ENCODE results near the gene NDUFA7.

NDUFA7 gene

GRCh38 chr19:8262431-8262830 lies 58.7 kb downstream of the NDUFA7 start:
- DNase-seq (ENCODE audit: low spot score), result no peak

GRCh38 chr19:8261881-8262280 lies 59.3 kb downstream of the NDUFA7 start:
- DNase-seq (ENCODE audit: low spot score), result no peak

- DNase-seq (ENCODE audit: low spot score), result no peak
Measured at GRCh38 chr19:8261347-8261746, 59.8 kb downstream of the NDUFA7 start.

All from ecto neural progenitor cell (in vitro differentiated cells).